HG03442 (cell line): Measurements from ENCODE around the gene ROBO2.

Source experiments
- ATAC-seq: cut with Tn5 transposase; IDR thresholded peaks from one replicate; pipeline ENCODE4 v1.9.1; 2021; ENCODE audit warnings: mild to moderate bottlenecking, moderate library complexity; ENCODE audit not compliant: unreplicated experiment

ROBO2 gene

DNA sequence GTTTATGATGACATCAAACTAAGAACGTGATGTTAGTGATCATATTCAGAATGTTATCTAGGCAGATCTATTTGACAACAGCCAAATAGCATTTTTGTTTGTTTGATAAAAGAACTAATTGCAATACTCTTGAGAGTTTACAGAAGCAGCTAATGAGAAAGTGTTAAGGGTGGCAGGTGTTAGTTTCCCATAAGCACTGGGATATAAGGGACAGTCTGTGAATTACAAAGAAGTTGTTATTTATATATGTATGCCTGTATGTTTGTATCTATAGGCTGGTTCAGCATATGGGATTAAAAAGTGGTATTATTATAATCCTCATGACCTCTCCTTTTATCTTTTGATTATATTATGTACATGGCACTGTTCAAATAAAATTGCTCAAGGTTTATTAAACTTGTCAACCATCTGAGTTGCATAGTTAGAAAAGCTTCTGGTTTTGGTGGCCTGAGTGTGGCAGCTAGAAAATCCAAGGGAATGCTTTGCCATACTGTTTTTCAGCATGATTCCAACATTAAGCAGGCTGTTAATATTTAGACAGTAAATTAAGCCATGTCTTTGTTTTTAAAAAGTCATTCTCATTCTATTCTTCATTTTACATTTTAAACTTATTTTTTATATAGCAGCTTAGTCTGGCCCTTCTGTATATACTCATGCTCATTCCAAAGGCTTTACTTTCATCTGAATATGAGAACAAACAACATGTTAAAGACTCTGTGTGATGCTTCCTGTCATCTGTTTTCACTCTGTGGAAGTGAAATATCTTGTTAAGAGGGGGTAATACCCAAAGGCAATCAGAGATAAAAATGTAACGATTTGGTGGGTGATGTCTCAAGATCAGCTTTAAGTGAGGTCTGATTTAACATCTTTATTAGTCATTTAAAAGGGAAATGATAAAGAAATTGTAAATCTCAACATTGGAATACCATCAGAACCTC, 13.1 kb downstream of the ROBO2 start:
- no peak for ATAC-seq

DNA sequence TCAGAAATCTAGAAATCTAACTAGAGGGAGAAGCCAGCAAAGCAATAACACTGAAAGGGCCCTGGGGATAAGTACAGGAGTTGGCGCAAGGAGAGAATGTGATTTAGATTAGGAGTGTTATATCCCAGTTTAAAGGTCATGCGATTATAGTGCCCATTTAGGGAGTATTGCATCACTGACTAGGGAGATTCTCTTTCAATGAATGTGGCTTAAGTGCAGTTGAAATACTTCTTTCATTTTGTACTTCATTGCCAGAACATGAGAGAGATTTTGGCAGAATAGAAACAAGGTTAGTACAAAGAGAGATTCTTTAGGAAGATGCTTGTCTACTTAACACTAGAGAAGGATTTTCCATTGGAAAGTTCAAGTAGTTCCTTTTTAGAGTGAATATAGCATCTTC, 13.9 kb downstream of the ROBO2 start:
- ATAC-seq: no peak

GRCh38 chr3:77055841-77056341, 16.0 kb downstream of the ROBO2 start:
- no peak for ATAC-seq

DNA sequence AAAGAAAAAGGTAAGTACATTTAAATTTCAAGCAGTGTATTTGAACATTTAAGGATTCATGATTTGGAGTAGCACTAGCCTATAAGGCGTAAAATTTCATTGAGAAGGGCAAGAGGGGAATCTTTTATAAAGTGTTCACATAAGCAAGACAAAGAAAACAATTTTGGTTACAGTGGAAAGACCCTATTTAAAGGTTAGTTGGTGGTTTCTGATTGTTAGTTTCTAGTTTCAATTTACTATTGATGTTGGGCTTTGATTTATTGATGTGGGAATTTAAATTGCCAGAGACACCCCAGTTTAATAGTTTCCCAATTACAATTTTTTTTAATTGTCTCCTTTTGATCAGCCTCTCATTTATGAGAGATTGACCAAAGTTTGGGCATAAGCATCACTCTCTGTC, 19.5 kb downstream of the ROBO2 start:
- ATAC-seq: no peak

DNA sequence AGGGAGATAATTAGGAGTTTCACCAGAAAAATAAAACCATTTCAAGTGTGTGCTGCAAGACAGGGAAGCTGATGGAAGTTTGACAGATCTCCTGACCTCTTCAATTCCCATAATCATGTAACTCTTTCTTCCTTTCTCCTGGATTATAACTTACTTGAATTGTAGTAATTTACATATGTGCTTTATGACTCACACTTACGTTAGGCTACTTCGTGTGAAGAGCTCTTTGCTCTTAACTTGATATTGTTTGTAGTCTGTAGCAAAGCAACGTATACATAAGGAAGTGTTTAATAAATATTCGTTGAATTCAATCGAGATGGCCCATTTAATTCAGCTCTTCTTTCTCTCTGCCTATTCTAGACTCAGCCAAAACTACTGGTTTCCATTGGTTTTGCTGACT, 23.5 kb downstream of the ROBO2 start:
- ATAC-seq: no peak

DNA sequence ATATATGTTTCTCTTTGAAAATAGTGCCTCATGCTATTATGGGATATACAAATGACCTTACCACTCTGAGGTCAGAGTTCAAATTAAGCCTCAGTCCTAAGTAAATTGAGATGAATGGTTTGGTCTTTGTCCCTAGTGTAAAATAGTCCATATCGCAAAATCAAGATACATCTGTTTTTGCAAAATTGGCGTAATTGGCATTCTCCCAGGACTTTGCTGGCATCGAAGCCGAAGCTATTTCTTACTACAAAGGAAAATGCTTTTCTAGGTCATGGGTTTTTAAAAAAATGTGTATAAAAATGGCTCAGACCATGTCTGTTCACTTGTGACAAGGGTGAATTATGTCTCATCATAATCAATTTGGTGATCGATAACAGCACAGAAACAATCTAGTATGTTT, 25.9 kb downstream of the ROBO2 start:
- ATAC-seq: no peak

GRCh38 chr3:77066829-77067228, 26.9 kb downstream of the ROBO2 start:
- ATAC-seq: no peak

DNA sequence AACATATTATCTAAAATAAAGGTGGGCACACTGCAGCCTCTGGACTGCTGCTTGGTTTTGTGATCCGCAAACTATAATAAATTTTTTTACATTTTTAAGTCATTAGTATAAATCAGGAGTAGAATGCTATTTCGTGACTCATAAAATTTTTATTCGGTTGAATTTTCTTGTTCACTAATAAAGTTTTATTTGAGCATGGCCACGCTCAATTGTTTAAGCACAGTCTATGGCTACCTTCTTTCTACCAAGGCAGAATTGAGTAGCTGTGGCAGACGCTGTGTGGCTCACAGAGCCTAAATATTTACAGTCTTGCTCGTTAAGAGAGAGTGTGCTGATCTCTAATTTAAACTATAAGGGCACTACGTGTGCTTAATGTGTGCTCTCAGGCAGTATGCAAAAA, 28.9 kb downstream of the ROBO2 start:
- no peak for ATAC-seq

DNA sequence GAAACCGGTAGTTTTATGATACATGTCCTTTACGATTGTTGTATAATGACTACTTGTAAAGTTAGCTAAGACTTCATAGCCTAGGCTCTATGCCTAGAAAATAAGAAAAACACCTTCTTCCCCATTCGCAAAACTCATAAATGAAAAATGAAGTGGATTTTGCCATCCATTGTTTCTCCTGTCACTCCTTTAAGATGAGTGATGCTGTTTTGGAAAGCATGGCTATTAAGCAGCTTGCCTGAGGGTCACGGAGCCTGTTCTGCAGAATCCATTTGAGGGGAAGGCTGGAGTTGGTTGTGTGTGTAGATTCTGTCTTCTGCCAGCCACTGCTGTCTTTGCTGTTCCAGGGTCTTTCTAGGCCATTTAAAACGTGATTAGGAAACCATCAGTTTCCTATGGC, 31.5 kb downstream of the ROBO2 start:
- ATAC-seq: no peak

DNA sequence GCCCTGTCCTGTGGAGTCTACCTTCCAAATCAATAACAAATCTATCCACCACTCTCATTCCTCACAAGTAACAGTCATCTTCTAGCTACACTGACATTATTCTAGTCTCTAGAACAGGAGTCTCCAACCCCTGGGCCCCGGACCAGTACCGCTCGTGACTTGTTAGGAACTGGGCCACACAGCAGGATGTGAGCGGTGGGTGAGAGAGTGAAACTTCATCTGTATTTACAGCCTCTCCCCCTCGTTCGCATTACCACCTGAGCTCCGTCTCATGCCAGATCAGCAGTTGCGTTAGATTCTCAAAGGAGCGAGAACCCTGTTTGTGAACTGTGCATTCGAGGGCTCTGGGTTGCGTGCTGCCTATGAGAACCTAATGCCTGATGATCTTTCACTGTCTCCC, 31.9 kb downstream of the ROBO2 start:
- no peak for ATAC-seq

- no peak for ATAC-seq
These were observed 32.3 kb downstream of the ROBO2 start for GRCh38 chr3:77072232-77072631.

DNA sequence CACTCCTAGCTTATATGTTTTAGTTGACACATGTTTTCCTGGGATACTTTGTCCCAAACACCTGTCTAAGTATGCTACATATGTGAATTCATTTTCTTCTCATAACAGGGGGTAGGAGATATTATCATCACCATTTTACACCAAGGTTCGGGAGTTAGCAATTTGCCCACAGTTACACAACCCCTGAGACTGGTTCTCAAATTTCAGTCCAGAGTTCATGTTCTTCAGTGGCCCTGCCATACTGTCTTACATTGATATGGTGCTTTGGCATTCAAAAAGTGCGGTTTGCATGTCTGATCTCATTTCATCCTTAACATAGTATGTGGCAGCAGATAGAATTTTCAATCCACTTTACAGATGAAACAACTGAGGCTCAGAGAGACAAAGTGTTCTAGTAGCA, 38.4 kb downstream of the ROBO2 start:
- no peak for ATAC-seq

- ATAC-seq: no peak
These were observed 40.2 kb downstream of the ROBO2 start for GRCh38 chr3:77079988-77080610.

DNA sequence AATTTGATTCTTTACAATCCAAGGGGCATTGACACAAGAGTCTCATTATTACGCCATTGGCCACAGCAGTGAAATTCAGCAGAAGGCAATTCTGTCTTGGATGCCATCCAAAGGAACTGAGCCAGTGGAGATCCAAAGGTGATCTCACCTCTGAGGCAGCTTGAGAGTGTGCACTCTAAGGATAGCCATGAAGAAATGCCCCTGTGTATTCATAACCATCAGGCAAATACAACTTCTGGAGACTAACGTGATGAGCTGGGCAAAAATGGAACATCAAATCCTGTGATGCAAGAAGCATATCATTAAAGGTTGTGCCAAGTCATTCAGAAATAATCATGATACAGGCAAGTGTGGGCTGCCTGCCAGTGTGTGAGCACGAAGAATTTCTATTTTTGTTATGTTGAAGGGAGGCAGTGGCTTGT, 41.4 kb downstream of the ROBO2 start:
- no peak for ATAC-seq

GRCh38 chr3:77084511-77084910, 44.6 kb downstream of the ROBO2 start:
- ATAC-seq: no peak

- ATAC-seq: no peak
These were observed 46.5 kb downstream of the ROBO2 start for GRCh38 chr3:77086408-77086807.

DNA sequence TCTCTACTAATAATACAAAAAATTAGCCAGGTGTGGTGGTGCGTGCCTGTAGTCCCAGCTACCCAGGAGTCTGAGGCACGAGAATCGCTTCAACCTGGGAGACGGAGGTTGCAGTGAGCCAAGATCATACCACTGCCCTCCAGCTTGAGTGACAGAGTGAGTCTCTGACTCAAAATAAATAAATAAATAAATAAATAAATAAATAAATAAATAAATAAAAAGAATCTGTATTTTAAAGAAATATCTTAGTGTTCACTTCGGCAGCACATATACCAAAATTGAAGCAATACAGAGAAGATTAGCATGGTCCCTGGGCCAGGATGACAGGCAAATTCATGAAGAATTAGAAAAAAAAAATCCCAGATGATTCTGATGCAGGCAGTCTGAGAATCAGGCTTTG, 51.9 kb downstream of the ROBO2 start:
- ATAC-seq: no peak

GRCh38 chr3:77093101-77093500, 53.2 kb downstream of the ROBO2 start:
- no peak for ATAC-seq

DNA sequence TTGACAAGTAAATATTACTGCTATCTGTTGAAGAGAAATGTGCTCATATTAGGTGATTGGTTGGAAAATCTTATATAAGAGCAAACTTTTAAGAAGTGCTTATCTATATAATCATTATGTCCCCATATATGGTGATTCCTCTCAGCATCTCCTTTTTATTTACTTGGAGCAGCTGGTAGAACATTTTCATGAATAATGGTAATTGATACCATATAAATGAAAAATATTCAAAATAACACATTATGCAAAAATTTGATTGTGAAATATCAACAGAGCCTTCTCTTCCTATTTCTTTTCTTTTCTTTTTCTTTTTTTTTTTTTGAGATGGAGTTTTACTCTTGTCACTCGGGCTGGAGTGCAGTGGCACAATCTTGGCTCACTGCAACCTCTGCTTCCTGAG, 56.2 kb downstream of the ROBO2 start:
- ATAC-seq: no peak

- no peak for ATAC-seq
These were observed 57.3 kb downstream of the ROBO2 start for GRCh38 chr3:77096966-77097890.
